GM12873 (cell line): ENCODE measurements around the gene EIF4EBP3.

Experiments used
- TF ChIP-seq, protein P1 (sequence below): IDR thresholded peaks from 2 replicates; pipeline ENCODE4 v1.5.1; 2012; ENCODE audit warnings: low read depth, mild to moderate bottlenecking, moderate library complexity, low read length, control low read depth; ENCODE audit not compliant: insufficient read depth; ENCODE audit errors: missing control alignments

Gene EIF4EBP3

DNA sequence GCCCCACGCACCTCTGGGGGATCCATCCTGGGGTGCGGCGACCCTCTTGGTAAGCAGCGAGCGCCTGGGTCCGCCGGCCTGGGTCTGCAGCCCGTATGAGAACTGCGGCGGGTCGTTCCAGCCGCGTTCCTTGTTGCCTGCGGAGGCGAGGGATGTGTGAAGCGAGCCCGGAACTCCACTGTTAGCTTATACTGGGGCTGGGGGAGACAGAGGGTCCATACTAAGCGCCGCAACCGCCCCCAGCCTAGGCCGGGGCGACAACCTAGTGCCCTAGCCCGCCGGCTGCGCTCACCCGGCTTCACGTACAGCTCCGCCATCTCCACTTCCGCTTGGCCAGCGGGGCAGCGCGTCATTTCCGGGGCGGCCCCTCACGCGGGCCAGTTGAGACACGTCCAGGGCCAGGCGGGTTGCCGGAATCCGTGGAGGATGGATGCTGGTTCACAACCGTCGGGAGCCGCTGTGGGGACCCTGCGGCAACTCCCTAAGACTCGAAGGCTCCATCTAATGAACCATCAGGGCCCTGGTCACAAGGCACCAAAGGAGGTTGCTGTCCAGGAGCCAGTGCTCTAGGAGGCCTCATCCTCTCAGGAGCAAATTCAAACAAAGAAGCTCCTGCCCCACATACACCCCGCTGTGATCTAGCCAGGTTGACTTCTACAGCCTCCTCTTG, 9.8 kb downstream of the EIF4EBP3 start, which contains the start of gene SRA1:
Gene SRA1 (minus strand): TSS at position 338 of the 670 bp plus-strand sequence. CDS start 21 bp downstream, at position 317.
- TF ChIP-seq, protein P1, sequence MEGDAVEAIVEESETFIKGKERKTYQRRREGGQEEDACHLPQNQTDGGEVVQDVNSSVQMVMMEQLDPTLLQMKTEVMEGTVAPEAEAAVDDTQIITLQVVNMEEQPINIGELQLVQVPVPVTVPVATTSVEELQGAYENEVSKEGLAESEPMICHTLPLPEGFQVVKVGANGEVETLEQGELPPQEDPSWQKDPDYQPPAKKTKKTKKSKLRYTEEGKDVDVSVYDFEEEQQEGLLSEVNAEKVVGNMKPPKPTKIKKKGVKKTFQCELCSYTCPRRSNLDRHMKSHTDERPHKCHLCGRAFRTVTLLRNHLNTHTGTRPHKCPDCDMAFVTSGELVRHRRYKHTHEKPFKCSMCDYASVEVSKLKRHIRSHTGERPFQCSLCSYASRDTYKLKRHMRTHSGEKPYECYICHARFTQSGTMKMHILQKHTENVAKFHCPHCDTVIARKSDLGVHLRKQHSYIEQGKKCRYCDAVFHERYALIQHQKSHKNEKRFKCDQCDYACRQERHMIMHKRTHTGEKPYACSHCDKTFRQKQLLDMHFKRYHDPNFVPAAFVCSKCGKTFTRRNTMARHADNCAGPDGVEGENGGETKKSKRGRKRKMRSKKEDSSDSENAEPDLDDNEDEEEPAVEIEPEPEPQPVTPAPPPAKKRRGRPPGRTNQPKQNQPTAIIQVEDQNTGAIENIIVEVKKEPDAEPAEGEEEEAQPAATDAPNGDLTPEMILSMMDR, result no peak

DNA sequence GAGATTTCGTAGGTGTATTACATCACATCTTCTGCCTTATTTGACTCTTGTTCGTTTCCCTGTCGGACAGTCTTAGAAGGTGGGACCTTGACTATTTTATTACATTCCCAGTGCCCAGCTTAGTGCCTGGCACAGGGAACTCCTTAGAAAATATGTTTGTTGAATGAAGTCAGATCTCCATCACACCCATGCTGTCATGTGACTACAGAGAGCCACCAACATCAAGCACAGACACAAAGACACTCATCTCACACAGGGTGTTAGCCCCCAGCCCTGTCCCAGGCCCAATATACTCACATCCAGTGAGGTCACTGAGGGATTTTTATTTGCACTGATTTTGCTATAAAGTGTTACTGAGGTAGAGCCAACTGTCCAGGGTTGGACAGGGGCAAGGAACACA, 10.5 kb downstream of the EIF4EBP3 start:
- TF ChIP-seq, protein P1, result no peak

- TF ChIP-seq, protein P1, result no peak
Measured at GRCh38 chr5:140558542-140558941, 11.1 kb downstream of the EIF4EBP3 start.

DNA sequence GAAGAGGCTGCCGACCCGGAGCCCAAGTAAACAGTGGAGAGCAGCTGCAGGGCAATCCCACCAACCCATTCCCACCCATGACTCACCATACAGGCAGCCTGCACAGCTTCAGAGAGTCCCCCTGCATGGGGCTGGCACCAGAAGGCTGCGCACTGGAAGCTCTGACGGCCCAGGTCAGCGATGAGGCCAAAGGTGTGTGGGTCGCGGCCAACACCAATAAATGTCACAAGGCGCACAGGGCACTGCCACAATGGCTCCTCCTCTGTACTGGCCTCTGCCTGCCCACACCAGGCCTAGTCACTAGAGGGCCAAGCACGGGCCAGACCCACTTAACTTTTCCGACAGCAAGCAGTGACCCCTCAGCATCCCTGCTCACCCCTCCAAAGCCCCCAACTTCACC, 12.8 kb downstream of the EIF4EBP3 start:
- TF ChIP-seq, protein P1, result no peak

GRCh38 chr5:140561753-140562523, 14.5 kb downstream of the EIF4EBP3 start:
- TF ChIP-seq, protein P1, result no peak

DNA sequence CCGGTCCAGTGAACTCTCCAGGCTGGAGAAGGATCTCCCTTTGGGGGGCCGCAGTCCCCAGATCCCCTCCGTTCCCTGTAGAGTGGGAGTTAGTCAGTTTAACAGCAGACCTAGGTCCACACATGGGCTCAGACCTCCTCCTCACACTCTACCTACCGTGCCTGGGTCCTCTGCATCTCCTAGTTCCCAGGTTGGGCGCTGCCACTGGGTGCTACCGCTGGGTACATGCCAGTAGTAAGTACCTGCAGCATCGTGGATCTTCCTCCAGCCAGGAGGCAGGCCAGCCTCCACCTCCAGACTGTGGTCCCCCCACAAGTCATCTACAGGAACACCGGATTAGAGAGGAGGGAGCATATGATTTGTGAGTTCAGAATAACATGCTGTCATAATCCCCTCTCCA, 16.1 kb downstream of the EIF4EBP3 start:
- TF ChIP-seq, protein P1, result no peak

- TF ChIP-seq, protein P1, result no peak
Measured at GRCh38 chr5:140564196-140565023, 16.9 kb downstream of the EIF4EBP3 start, which contains the start of the genes APBB3 and SLC35A4. Gene APBB3, minus strand, starts transcription at chr5:140564598. Its CDS starts 353 bp downstream, at chr5:140564245. Gene SLC35A4, plus strand, starts transcription at chr5:140564828. Its CDS starts 2,342 bp downstream, at chr5:140567170.
